Omental fat pad (tissue), 4 donors: Measurements from ENCODE around the gene SPARC. TPM values are rescaled to one million over a fixed set of nuclear protein-coding genes. Genes with fewer than 3 reads are reported as not detected.
A peak's percentile ranks its signal among the peaks of the same experiment; 100 is the strongest.

Experiments
- ATAC-seq: fragments of 150-250 bp; one replicate; pipeline ENCODE4 v1.9.1; 2016; ENCODE audit warnings: mild to moderate bottlenecking, moderate library complexity; ENCODE audit not compliant: low FRiP score
- DNase-seq: peaks from one replicate; pipeline ENCODE4 v3.0.0-alpha.2; 2019; ENCODE audit warnings: low spot score
- CTCF ChIP-seq, 3 donors: fragments of 450-650 bp; IDR thresholded peaks; one replicate each; pipeline ENCODE4 v1.5.1; 2016 to 2017; ENCODE audit warnings: antibody characterized with exemption in 3 of 3, mild to moderate bottlenecking in 3 of 3, moderate library complexity in 2 of 3
- total RNA-seq, 4 donors: library from RNA; depleted of rRNA; stranded (reverse); fragments of >200 nt; gene quantifications; one replicate each; pipeline ENCODE4 v1.1.0, GENCODE V29; 2016

Gene SPARC
- total RNA-seq, 4 donors from 2014 or later: 579 to 1,303 (median 656) TPM

DNA sequence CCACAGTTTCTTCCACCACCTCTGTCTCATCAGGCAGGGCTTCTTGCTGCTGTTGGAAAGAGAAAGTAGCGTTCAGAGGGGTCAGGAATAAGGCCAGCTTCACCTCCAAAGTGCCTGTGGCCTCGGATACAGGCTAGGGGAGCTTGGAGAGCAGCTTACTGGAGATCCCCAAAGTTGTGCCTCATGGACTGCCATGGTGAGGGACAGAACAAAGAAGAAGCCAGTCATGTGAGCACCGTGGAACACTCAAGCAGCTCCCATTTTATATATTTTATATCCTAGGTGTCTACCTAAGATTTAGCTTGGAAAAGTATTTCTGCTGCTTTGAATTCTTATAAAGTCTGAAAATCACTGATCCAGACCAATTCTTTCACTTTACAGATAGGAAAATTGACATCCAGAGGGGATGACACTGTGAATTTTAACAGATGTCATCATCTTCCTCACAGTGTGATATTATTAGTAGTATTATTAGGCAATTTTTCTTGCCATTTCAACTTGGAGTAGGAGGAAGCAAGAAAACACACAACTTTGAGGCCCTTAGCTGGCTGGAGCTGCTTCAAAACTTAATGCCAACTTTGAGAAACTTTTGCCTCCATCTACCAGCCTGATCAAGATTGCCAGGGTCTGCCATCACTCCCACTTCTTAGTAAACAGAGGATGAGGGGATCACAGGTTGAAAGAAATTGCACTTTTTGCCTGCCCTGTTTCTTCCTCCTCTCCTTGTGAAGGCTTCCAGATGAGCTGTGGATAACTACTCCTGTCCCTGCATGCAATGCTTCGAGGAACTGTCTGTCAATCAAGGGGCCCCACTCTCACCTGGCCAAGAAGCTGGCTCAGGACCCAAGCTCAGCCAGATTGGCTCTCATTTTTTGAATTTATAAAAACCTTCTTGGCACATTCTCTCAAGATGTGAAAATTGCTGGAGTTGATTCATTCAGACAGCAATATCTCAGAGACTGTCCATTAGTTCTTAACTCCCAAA is 11.8 kb downstream of the SPARC start:
- ATAC-seq: no peak
- no peak for TF ChIP-seq CTCF (IDR thresholded peaks at IDR 0.05)
- no peak for DNase-seq

GRCh38 chr5:151673421-151673820 is 13.3 kb downstream of the SPARC start:
- no peak for TF ChIP-seq CTCF (IDR thresholded peaks at IDR 0.05)
- no peak for ATAC-seq
- no peak for DNase-seq

DNA sequence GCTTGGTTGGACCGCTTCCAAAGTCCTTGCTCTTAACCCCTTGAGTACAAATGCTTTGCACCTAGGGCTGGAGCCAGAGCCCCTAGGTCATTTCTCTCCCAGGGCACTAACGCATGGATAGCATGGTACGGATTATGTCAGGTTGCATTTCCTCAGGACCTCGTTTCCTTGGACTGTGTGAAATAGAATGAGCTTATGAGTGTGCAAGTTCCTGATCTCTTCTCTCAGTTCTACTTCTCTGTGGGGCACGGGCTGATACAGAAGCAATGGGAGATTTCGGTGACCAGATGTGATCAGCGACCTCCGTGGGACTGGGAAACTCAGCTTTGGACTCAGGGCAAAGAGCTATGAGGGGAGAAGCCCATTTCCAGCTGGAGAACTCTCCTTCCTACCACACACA is 14.2 kb downstream of the SPARC start:
- no peak for ATAC-seq
- TF ChIP-seq CTCF (IDR thresholded peaks at IDR 0.05): no peak
- DNase-seq: no peak

DNA sequence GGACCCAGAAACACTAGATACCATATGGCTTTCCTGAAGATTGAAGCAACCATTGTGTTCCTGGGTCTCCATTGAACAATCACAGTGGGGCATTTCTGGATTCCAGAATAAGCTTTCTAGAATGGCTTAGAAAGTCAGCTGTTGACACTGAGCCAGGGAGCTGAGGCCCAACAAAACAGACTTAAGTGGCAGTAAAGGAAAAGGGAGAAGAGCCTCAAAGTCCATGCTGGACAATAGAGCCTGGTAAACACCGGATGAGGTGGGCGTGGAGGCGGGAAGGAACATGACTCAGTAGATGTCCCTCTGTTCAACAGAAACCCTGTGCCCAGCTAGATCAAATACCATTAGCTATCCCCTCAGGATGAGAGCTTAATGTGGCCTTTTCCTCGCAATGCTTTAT is 14.8 kb downstream of the SPARC start:
- ATAC-seq (no peak), DNase-seq (no peak)
- TF ChIP-seq CTCF (IDR thresholded peaks at IDR 0.05): no peak

DNA sequence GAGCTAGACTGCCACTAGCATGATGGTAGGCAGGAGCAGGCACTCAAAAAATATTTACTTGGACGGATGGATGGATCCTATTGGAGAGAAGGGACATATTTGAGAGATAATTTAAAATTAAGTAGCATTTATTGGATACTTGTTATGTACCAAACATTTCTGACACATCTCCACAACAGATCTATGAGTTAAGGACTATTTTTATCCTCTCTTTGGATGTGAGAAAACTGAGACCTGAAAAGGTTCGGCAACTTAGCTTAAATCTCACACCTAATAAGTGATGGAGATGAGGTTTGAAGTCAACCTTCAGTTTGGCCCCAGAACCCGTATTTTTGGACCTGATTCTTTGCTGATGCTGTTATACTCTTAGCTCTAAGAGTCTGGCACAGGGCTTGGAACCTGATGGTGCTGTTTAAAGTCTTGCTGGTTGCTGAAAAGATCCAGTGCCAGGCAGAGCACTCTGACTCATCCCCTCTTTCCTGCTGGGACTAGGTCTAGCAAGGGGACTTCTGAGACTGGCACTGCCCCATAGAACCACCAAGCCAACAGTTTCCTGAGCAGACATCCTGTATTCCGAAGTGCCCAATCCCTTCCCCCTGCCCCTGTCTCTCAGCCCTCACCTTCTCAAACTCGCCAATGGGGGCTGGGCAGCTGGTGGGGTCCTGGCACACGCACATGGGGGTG is 15.6 kb downstream of the SPARC start:
- DNase-seq: no peak
- no peak for TF ChIP-seq CTCF (IDR thresholded peaks at IDR 0.05)
- ATAC-seq: peak; percentile 72

DNA sequence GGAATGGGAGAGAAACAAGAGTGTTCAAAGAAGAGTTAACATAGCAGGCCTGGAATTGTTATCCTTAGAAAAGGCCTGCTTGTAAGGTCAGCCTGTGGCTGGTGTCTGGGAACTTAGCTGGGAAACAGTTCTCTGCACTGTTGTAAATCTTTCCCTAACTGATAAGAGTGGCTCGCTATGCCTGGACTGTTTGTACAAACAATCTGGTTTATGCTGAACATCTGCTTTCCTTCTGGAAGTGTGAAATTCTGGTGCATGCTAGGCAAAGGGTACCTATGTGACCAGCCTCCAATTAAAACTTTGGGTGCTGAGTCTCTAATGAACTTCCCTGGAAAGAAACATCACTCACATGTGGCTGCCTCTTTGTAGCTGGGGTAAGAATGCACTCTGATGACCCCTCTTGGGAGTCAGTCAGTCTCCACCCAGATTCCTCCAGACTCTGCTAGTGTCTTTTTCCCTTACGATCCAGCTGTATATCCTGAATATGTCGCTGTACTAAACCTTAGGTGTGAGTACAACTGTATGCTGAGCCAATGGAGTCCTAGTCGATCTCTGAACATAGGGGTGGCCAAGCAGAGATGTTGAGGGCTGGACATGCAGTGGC is 16.5 kb downstream of the SPARC start:
- ATAC-seq (peak; percentile 12), DNase-seq (no peak)
- TF ChIP-seq CTCF (IDR thresholded peaks at IDR 0.05): no peak
